Calu3 (cell line): Measurements from ENCODE around the gene DUOXA1. TPM values are rescaled to one million over a fixed set of nuclear protein-coding genes. Genes with fewer than 3 reads are reported as not detected.

Source experiments
- BruUV-seq: library from RNA; stranded (reverse); fragments of 400-500 nt; replicated peaks from 2 replicates; lab custom pipeline; 2021; lab: Mats Ljungman, UMichigan
- CTCF ChIA-PET: fragments of 300-600 bp; sonication (Branson Sonifier 250); formaldehyde crosslinking; loops from one replicate; lab custom pipeline; 2022; ENCODE audit warnings: antibody characterized with exemption; lab: Charles Lee
- DNase-seq: peaks from one replicate; pipeline ENCODE4 v3.0.0; 2022
- H3K27ac Mint-ChIP-seq: one replicate; pipeline ENCODE4 v1.8.0; 2022; ENCODE audit warnings: mixed read lengths; ENCODE audit not compliant: unreplicated experiment
- H3K27me3 Mint-ChIP-seq: one replicate; pipeline ENCODE4 v1.8.0; 2022; ENCODE audit warnings: mixed read lengths; ENCODE audit not compliant: unreplicated experiment
- H3K36me3 Mint-ChIP-seq: one replicate; pipeline ENCODE4 v1.8.0; 2022; ENCODE audit warnings: mild to moderate bottlenecking, moderate library complexity, mixed read lengths; ENCODE audit not compliant: insufficient read depth, unreplicated experiment
- H3K4me1 Mint-ChIP-seq: one replicate; pipeline ENCODE4 v1.8.0; 2022; ENCODE audit warnings: mild to moderate bottlenecking, low read depth, mixed read lengths; ENCODE audit not compliant: unreplicated experiment
- H3K4me3 Mint-ChIP-seq: one replicate; pipeline ENCODE4 v1.8.0; 2022; ENCODE audit warnings: mild to moderate bottlenecking, low read depth, moderate library complexity, mixed read lengths; ENCODE audit not compliant: unreplicated experiment
- H3K9me3 Mint-ChIP-seq: one replicate; pipeline ENCODE4 v1.8.0; 2022; ENCODE audit warnings: low read depth, mixed read lengths; ENCODE audit not compliant: unreplicated experiment
- intact Hi-C: fragments of 100-400 bp; cut with micrococcal nuclease; formaldehyde crosslinking; loops from one replicate; pipeline ENCODE4 v1.10.0; 2022; ENCODE audit not compliant: unreplicated experiment
- total RNA-seq: library from RNA; stranded (reverse); gene quantifications from 2 replicates; pipeline ENCODE4 v1.2.3, GENCODE V29; 2022
- TF ChIP-seq, protein P1 (sequence below): fragments of 200-600 bp; IDR thresholded peaks from one replicate; pipeline ENCODE4 v1.8.0; 2022; ENCODE audit warnings: antibody characterized with exemption; ENCODE audit not compliant: unreplicated experiment

DUOXA1 gene
- total RNA-seq, 1 experiment from 2014 or later = not detected

DNA sequence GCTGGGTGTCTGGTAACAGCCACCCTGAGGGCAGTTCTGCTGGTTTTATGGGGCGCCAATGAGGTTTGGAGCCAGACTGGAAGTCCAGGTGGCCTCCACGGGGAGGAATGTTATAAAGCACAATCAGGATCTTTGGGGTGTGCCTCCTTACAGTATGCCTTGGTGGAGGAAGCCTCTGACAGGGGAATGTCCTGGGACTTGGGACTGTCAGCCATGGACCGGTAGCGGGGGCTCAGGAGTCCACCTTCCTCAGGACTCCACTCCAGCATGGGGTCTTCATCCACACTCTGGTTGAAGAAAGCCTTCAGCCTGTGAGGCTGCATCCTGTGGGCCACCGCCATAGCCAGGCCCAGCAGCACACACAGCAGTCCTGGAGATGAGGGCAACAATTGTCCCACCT lies 10.7 kb downstream of the DUOXA1 start:
- CTCF ChIA-PET = interaction anchor here (1.0 to 1.6 kb wide), 6 partner anchors 8 to 44 kb away, joined by 3 to 15 read pairs (median 6); no protein-coding TSS in a partner anchor
- H3K9me3 Mint-ChIP-seq = no peaks in the 10 kb centered on the region
- intact Hi-C loops = no loop called here
- no peak overlapping the region for H3K4me3 Mint-ChIP-seq
- peaks cover 12% of the 10 kb centered on the region for H3K4me1 Mint-ChIP-seq
- H3K27me3 Mint-ChIP-seq = peaks cover 52% of the 10 kb centered on the region
- DNase-seq = no peak
- no TSS peak for BruUV-seq
- no peak overlapping the region for H3K27ac Mint-ChIP-seq
- TF ChIP-seq, protein P1, sequence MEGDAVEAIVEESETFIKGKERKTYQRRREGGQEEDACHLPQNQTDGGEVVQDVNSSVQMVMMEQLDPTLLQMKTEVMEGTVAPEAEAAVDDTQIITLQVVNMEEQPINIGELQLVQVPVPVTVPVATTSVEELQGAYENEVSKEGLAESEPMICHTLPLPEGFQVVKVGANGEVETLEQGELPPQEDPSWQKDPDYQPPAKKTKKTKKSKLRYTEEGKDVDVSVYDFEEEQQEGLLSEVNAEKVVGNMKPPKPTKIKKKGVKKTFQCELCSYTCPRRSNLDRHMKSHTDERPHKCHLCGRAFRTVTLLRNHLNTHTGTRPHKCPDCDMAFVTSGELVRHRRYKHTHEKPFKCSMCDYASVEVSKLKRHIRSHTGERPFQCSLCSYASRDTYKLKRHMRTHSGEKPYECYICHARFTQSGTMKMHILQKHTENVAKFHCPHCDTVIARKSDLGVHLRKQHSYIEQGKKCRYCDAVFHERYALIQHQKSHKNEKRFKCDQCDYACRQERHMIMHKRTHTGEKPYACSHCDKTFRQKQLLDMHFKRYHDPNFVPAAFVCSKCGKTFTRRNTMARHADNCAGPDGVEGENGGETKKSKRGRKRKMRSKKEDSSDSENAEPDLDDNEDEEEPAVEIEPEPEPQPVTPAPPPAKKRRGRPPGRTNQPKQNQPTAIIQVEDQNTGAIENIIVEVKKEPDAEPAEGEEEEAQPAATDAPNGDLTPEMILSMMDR = no peak
- H3K36me3 Mint-ChIP-seq = peaks cover 5% of the 10 kb centered on the region

- CTCF ChIA-PET = interaction anchor here (0.6 to 1.6 kb wide), 18 partner anchors 8 to 265 kb away, joined by 3 to 15 read pairs (median 4); partner anchors contain the start of gene SORD
- peaks cover 21% of the 10 kb centered on the region for H3K4me1 Mint-ChIP-seq
- intact Hi-C loops = no loop called here
- DNase-seq = peak; percentile 89
- no peak overlapping the region for H3K27ac Mint-ChIP-seq
- BruUV-seq = no TSS peak
- H3K9me3 Mint-ChIP-seq = no peaks in the 10 kb centered on the region
- TF ChIP-seq, protein P1 = peak; percentile 87
- H3K4me3 Mint-ChIP-seq = no peak overlapping the region
- peaks cover 5% of the 10 kb centered on the region for H3K36me3 Mint-ChIP-seq
- H3K27me3 Mint-ChIP-seq = peaks cover 60% of the 10 kb centered on the region
Observed at GRCh38 chr15:45118131-45118588, 11.5 kb downstream of the DUOXA1 start.

DNA sequence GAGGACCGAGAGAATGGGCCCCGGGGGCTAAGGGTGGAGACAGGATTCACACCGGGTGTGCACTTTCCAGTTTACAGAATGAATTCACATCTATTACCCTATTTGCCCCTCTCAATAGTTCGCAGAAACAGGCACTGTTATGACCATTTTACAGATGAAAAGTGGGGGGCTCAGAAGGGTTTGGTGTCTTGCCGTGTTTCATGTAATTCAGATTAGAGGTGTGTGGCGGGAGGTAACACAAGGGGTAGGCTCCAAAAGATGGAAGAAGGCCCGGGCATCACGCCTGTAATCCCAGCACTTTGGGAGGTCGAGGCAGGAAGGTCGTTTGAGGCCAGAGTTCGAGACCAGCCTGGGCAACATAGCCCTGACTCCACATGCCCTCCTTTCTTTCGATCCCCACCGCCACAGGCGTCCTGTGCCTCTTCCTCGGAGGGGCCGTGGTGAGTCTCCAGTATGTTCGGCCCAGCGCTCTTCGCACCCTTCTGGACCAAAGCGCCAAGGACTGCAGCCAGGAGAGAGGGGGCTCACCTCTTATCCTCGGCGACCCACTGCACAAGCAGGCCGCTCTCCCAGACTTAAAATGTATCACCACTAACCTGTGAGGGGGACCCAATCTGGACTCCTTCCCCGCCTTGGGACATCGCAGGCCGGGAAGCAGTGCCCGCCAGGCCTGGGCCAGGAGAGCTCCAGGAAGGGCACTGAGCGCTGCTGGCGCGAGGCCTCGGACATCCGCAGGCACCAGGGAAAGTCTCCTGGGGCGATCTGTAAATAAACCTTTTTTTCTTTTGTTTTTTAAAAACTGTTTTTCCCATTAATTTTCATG lies 12.2 kb downstream of the DUOXA1 start:
- TF ChIP-seq, protein P1 = no peak
- Mint-ChIP-seq H3K27me3 (peaks cover 66% of the 10 kb centered on the region), H3K4me3 (no peak overlapping the region), H3K4me1 (peaks cover 23% of the 10 kb centered on the region), H3K9me3 (no peaks in the 10 kb centered on the region), H3K27ac (no peak overlapping the region), H3K36me3 (peaks cover 5% of the 10 kb centered on the region)
- intact Hi-C loops = no loop called here
- CTCF ChIA-PET = interaction anchor here (0.7 to 1.6 kb wide), 17 partner anchors 9 to 264 kb away, joined by 3 to 15 read pairs (median 4); partner anchors contain the start of gene SORD
- no peak for DNase-seq
- no TSS peak for BruUV-seq

DNA sequence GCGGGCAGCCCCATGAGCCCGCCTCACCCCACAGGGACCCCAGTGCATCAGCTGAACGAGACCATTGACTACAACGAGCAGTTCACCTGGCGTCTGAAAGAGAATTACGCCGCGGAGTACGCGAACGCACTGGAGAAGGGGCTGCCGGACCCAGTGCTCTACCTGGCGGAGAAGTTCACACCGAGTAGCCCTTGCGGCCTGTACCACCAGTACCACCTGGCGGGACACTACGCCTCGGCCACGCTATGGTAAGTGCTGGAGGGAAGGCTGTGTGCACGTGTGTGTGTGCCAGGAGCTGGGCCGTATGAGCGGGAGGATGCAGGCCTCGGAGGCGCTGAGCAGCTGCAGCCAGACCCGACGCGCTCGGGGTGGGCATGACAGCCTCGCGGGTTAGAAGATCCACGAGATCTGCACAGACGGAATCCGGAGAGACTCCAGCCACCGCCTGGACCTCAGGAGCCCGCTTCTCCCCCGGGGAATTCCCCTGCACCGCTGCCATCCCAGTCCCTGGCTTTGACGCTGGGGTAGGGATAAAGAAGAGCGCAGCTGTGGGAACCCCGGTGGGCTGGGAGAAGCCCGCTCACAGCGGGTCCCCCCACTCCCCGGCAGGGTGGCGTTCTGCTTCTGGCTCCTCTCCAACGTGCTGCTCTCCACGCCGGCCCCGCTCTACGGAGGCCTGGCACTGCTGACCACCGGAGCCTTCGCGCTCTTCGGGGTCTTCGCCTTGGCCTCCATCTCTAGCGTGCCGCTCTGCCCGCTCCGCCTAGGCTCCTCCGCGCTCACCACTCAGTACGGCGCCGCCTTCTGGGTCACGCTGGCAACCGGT lies 13.0 kb downstream of the DUOXA1 start:
- Mint-ChIP-seq H3K4me1 (peaks cover 23% of the 10 kb centered on the region), H3K4me3 (no peak overlapping the region), H3K9me3 (no peaks in the 10 kb centered on the region), H3K27me3 (peaks cover 75% of the 10 kb centered on the region), H3K27ac (no peak overlapping the region), H3K36me3 (peaks cover 1% of the 10 kb centered on the region)
- BruUV-seq = no TSS peak
- intact Hi-C loops = no loop called here
- CTCF ChIA-PET = no interaction called here
- no peak for DNase-seq
- TF ChIP-seq, protein P1 = no peak
